Measurements from ENCODE around the gene SLC22A23. TPM values are rescaled to one million over a fixed set of nuclear protein-coding genes. Genes with fewer than 3 reads are reported as not detected.

SLC22A23 gene
- total RNA-seq, 6 donors from 2014 or later = 18.2 to 73.1 (median 28.3) TPM

DNA sequence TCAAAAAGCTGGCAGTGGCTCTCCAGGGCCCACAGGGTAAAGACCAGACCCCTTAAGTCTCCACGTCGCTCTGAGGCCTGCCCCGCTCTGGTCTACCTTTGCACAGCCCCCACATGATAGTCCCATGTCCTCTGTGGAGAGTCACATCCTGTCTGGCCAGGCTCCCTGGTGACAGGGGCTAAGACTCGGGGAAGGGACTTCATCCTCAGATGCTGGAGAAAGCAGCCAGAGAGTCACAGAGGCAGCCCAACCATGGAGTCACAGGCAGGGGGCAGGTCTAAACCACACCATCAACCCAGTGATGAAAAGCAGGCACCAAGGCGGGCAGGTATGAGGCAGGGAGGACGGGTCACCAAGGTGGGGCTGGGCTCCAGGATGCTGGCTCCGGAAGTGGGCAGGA is 62.2 kb downstream of the SLC22A23 start:
- TF ChIP-seq EP300 (IDR thresholded peaks at IDR 0.05) (no peak), POLR2A (IDR thresholded peaks at IDR 0.05) (no peak), POLR2AphosphoS5 (IDR thresholded peaks at IDR 0.05) (no peak)
- TF ChIP-seq, protein P1, sequence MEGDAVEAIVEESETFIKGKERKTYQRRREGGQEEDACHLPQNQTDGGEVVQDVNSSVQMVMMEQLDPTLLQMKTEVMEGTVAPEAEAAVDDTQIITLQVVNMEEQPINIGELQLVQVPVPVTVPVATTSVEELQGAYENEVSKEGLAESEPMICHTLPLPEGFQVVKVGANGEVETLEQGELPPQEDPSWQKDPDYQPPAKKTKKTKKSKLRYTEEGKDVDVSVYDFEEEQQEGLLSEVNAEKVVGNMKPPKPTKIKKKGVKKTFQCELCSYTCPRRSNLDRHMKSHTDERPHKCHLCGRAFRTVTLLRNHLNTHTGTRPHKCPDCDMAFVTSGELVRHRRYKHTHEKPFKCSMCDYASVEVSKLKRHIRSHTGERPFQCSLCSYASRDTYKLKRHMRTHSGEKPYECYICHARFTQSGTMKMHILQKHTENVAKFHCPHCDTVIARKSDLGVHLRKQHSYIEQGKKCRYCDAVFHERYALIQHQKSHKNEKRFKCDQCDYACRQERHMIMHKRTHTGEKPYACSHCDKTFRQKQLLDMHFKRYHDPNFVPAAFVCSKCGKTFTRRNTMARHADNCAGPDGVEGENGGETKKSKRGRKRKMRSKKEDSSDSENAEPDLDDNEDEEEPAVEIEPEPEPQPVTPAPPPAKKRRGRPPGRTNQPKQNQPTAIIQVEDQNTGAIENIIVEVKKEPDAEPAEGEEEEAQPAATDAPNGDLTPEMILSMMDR (IDR thresholded peaks at IDR 0.05) = no peak
- H3K27me3 ChIP-seq = no peaks in the 10 kb centered on the region
- WGBS, 2 donors = 82 to 93% methylated on average over 4 to 7 of the region's 7 CpGs
- H3K4me1 ChIP-seq = no peaks in the 10 kb centered on the region
- no peak overlapping the region for H3K27ac ChIP-seq
- DNase-seq (no peak), ATAC-seq (ENCODE audit: low FRiP score in 2 of 2) (no peak)
- H3K9me3 ChIP-seq = no peaks in the 10 kb centered on the region
- H3K36me3 ChIP-seq = no peaks in the 10 kb centered on the region
- no peak overlapping the region for H3K4me3 ChIP-seq

DNA sequence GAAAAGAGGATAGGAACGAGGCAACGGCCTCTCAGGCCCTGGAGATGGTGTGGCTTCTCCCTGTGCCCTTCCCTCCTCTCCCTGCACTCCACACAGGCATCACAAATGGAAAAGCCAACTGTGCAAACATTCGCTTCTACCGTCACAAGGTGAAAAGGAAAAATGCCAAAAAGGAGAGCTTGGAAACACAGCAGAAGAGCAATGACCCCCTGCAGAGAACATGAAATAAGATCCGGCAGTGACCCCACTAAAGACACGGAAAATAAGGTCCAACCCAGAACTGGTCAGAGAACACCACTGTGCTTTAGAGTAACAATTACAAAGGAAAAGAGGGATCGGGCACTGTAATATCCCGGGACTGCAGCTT is 63.0 kb downstream of the SLC22A23 start:
- 71 to 88% methylated on average over 8 of the region's 8 CpGs for WGBS, 2 donors
- H3K27me3 ChIP-seq = no peaks in the 10 kb centered on the region
- ATAC-seq (ENCODE audit: low FRiP score in 2 of 2) (no peak), DNase-seq (no peak)
- H3K9me3 ChIP-seq = no peaks in the 10 kb centered on the region
- no peak overlapping the region for H3K4me3 ChIP-seq
- H3K36me3 ChIP-seq = no peaks in the 10 kb centered on the region
- no peak for TF ChIP-seq POLR2A (IDR thresholded peaks at IDR 0.05)
- TF ChIP-seq EP300 (IDR thresholded peaks at IDR 0.05) = no peak
- TF ChIP-seq POLR2AphosphoS5 (IDR thresholded peaks at IDR 0.05) = no peak
- TF ChIP-seq, protein P1 (IDR thresholded peaks at IDR 0.05) = no peak
- H3K27ac ChIP-seq = no peak overlapping the region
- H3K4me1 ChIP-seq = no peaks in the 10 kb centered on the region

DNA sequence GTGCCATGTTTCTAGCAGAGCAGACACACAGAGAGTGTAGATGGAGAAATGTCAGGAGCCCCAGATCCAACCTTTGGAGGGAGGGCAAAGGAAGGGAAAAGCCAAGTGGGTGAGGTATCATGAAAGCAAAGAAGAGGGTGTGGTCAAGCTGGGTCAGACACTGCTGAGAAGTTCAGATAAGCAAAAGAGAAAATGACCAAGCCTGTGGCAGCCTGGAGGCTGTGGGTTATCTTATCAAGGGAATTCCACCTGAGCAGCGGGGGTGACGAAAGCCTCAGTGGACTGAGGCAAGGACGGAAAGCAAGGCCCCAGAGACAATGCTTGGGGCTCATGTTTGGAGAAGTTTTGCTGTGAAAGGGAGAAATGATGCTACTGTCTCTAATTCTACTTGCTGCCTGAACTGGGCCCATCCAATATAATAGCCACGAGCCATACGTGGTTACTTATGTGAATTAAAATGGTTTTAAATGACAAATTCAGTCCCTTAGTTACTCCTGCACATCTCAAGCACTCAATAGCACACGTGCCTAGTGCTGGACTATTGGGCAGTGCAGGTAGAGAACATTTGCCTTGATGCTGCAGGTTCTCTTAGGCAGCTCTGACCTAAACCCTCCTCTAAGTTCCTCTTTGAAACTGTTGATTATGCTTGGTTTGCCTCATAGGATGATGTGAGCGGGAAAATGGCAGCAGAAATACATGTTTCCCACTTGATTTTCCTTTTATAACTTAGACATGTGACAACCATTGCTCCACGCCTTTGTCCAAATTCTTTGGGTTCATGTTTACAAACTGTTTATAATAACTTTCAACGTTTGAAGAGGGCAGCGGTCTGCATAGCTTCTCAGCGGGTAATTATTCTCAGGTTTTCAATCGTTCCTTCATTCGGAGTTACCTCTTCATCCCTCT is 63.7 kb downstream of the SLC22A23 start:
- H3K4me3 ChIP-seq = no peak overlapping the region
- no peaks in the 10 kb centered on the region for H3K4me1 ChIP-seq
- ATAC-seq (ENCODE audit: low FRiP score in 2 of 2) (no peak), DNase-seq (no peak)
- no peaks in the 10 kb centered on the region for H3K36me3 ChIP-seq
- 81 to 84% methylated on average over 13 of the region's 13 CpGs for WGBS, 2 donors
- no peaks in the 10 kb centered on the region for H3K9me3 ChIP-seq
- no peak overlapping the region for H3K27ac ChIP-seq
- TF ChIP-seq EP300 (IDR thresholded peaks at IDR 0.05) = no peak
- TF ChIP-seq POLR2AphosphoS5 (IDR thresholded peaks at IDR 0.05) = no peak
- TF ChIP-seq, protein P1 (IDR thresholded peaks at IDR 0.05) = no peak
- TF ChIP-seq POLR2A (IDR thresholded peaks at IDR 0.05) = no peak
- no peaks in the 10 kb centered on the region for H3K27me3 ChIP-seq

DNA sequence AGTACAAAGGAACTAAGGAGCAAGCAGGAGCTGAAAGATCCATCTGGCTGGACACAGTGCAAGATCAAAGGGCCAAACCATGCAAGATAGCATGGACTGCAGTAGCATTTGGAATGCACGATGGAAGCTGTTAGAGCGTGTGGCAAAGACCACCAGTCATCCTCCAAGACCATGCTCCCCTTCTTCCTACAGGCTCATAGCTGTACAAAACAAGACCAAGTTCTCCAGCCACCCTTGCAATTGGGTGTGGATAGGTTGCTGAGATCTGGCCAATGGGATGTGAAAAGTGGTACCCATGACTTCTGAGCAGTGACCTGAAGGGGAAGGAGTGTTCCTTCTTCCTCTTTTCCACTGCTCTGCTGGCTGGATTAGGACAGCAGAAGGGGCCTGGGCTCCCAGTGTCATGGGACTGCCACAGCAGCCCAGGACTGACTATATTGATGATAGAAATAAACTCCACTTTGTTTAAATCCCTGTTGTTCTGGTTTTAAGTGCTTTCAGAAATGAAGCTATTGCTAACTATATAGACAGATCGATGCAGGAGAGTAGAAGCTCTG is 64.9 kb downstream of the SLC22A23 start:
- Histone ChIP-seq H3K36me3 (no peaks in the 10 kb centered on the region), H3K27me3 (no peaks in the 10 kb centered on the region), H3K4me1 (no peaks in the 10 kb centered on the region), H3K9me3 (no peaks in the 10 kb centered on the region), H3K4me3 (no peak overlapping the region), H3K27ac (no peak overlapping the region)
- DNase-seq (no peak), ATAC-seq (ENCODE audit: low FRiP score in 2 of 2) (no peak)
- 93 to 98% methylated on average over 3 of the region's 3 CpGs for WGBS, 2 donors
- TF ChIP-seq POLR2A (IDR thresholded peaks at IDR 0.05) = no peak
- TF ChIP-seq POLR2AphosphoS5 (IDR thresholded peaks at IDR 0.05) = no peak
- TF ChIP-seq, protein P1 (IDR thresholded peaks at IDR 0.05) = no peak
- TF ChIP-seq EP300 (IDR thresholded peaks at IDR 0.05) = no peak
